ENCODE measurements around the gene SEC24D. TPM values are rescaled to one million over a fixed set of nuclear protein-coding genes. Genes with fewer than 3 reads are reported as not detected.

The SEC24D gene
- total and polyA plus RNA-seq, 9 of the 15 experiments (the other 6 are each of a cell fraction or from before 2014, with no cell fraction given) = 7.1 to 22.5 (median 11.3) TPM

- TF ChIP-seq ZNF431 (CRISPR knock-in tag; IDR thresholded peaks at IDR 0.05) (no peak), SMAD2 (IDR thresholded peaks at IDR 0.05; ENCODE audit: low read depth, low read length) (no peak), RHOXF2B (CRISPR knock-in tag; conservative IDR thresholded peaks at IDR 0.05) (no peak), RNF2 (IDR thresholded peaks at IDR 0.05) (no peak), ZNF511 (CRISPR knock-in tag; IDR thresholded peaks at IDR 0.05) (peak; percentile 55; the same call in 1 of the 2 replicates), MCM2 (IDR thresholded peaks at IDR 0.05; ENCODE audit: low read depth) (no peak), CBX5 (IDR thresholded peaks at IDR 0.05; ENCODE audit: borderline replicate concordance, low read depth) (no peak), SP1 (CRISPR knock-in tag; IDR thresholded peaks at IDR 0.05) (no peak), FUS (optimal IDR thresholded peaks at IDR 0.05; ENCODE audit: low read depth, low read length) (peak; percentile 35), NFE2 (IDR thresholded peaks at IDR 0.05; ENCODE audit: low read depth) (no peak), GTF3C2 (IDR thresholded peaks at IDR 0.05; ENCODE audit: borderline replicate concordance, extremely low read depth, insufficient read length) (no peak), ZBTB9 (CRISPR knock-in tag; IDR thresholded peaks at IDR 0.05) (no peak; the same call in 1 of the 2 replicates), RBM22 (IDR thresholded peaks at IDR 0.05; ENCODE audit: low read depth, low read length, poor library complexity, severe bottlenecking) (peak; percentile 62), ATF7 (IDR thresholded peaks at IDR 0.05) (peak; percentile 33; the same call in 1 of the 2 replicates), THAP12 (CRISPR knock-in tag; IDR thresholded peaks at IDR 0.05) (peak; percentile 29; the same call in 1 of the 2 replicates), TCF3 (CRISPR knock-in tag; IDR thresholded peaks at IDR 0.05) (no peak), MXI1 (IDR thresholded peaks at IDR 0.05; ENCODE audit: low read depth, low read length) (no peak)
These were observed at the start of gene SEC24D (continued) for GRCh38 chr4:118835571-118836300.
